PFSK-1 (cell line): Measurements from ENCODE around the gene APIP.

ENCODE experiments used
- POLR2AphosphoS5 ChIP-seq: IDR thresholded peaks from 2 replicates; pipeline ENCODE4 v1.6.1; 2012; ENCODE audit warnings: low read depth, mild to moderate bottlenecking, control low read depth, low read length, moderate library complexity
- SIN3A ChIP-seq: IDR thresholded peaks from 2 replicates; pipeline ENCODE4 v1.6.1; 2012; ENCODE audit warnings: mild to moderate bottlenecking, low read length, moderate library complexity, borderline replicate concordance; ENCODE audit not compliant: insufficient read depth
- TAF1 ChIP-seq: IDR thresholded peaks from 2 replicates; pipeline ENCODE4 v1.6.1; 2012; ENCODE audit warnings: low read length, control low read depth, borderline replicate concordance; ENCODE audit not compliant: insufficient read depth

DNA sequence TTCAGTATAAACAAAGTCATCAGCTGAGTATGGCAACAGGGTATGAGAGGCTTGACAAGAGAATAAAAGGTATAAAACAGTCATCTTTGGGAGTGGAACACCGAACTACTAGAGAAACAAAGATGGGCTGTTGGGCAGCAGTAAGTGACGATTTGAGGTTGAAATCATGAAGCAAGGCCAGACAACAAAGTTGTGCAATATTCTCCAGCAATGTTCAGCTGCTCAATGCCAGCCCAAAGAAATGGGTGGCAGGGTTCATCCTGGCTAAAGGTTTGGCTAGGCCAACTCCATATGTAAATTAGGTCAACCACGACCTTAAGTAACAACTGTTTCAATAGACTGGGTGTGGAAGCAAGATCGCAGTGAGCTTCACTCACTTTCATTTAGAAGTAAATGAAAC is 6.2 kb downstream of the APIP start:
- TF ChIP-seq POLR2AphosphoS5 (no peak), SIN3A (no peak), TAF1 (no peak)
